ENCODE results near the gene MISP3.

The MISP3 gene

GRCh38 chr19:14119146-14119545 is 46.6 kb downstream of the MISP3 start:
- DNase-seq (ENCODE audit: low read depth in 2 of 3, low spot score in 2 of 3) = no peak

- DNase-seq (ENCODE audit: low read depth in 2 of 3, low spot score in 2 of 3) = no peak
These were observed 47.3 kb downstream of the MISP3 start for GRCh38 chr19:14119644-14120496.

GRCh38 chr19:14120497-14120780 is 47.9 kb downstream of the MISP3 start:
- no peak for DNase-seq (ENCODE audit: low read depth in 2 of 3, low spot score in 2 of 3)

GRCh38 chr19:14122924-14123323 is 50.3 kb downstream of the MISP3 start:
- no peak for DNase-seq (ENCODE audit: low read depth in 2 of 3, low spot score in 2 of 3)
